GM23248 (cell line): ENCODE data around the gene PTGES3. TPM values are rescaled to one million over a fixed set of nuclear protein-coding genes. Genes with fewer than 3 reads are reported as not detected.
"Not testable (repeated sequence)": the region's sequence is repeated elsewhere in the genome, so short reads cannot be mapped to it uniquely, and the experiment has no call there.

Experiments
- DNase-seq: peaks from one replicate; pipeline ENCODE4 v3.0.0-alpha.2; 2015
- H2AFZ ChIP-seq: fragments of 200-600 bp; sonication (generic); 2 replicates; pipeline ENCODE4 v1.6.1; 2016; ENCODE audit warnings: antibody characterized with exemption
- H3F3A ChIP-seq: fragments of 200-600 bp; sonication (generic); 2 replicates; pipeline ENCODE4 v1.6.1; 2016; ENCODE audit warnings: mild to moderate bottlenecking, antibody characterized with exemption, mixed run types; ENCODE audit not compliant: insufficient read depth
- H3K27ac ChIP-seq: fragments of 200-600 bp; sonication (generic); 2 replicates; pipeline ENCODE4 v1.5.1; 2016; ENCODE audit warnings: mild to moderate bottlenecking
- H3K27me3 ChIP-seq: fragments of 200-600 bp; sonication (generic); replicated peaks from 2 replicates; pipeline ENCODE4 v1.6.1; 2016; ENCODE audit warnings: mild to moderate bottlenecking; ENCODE audit not compliant: insufficient read depth
- H3K36me3 ChIP-seq: fragments of 200-600 bp; sonication (generic); 2 replicates; pipeline ENCODE4 v1.6.1; 2016; ENCODE audit warnings: low read depth, mild to moderate bottlenecking
- H3K4me1 ChIP-seq: fragments of 200-600 bp; sonication (generic); 2 replicates; pipeline ENCODE4 v1.6.1; 2016; ENCODE audit warnings: mild to moderate bottlenecking; ENCODE audit not compliant: insufficient read depth
- H3K4me2 ChIP-seq: fragments of 200-600 bp; sonication (generic); one replicate; pipeline ENCODE4 v1.6.1; 2016; ENCODE audit warnings: mild to moderate bottlenecking; ENCODE audit not compliant: unreplicated experiment
- H3K4me3 ChIP-seq: fragments of 200-600 bp; sonication (generic); 2 replicates; pipeline ENCODE4 v1.5.1; 2016; ENCODE audit warnings: mild to moderate bottlenecking
- H3K79me2 ChIP-seq: fragments of 200-600 bp; sonication (generic); 2 replicates; pipeline ENCODE4 v1.6.1; 2016; ENCODE audit warnings: mild to moderate bottlenecking; ENCODE audit not compliant: insufficient read depth
- H3K9ac ChIP-seq: fragments of 200-600 bp; sonication (generic); 2 replicates; pipeline ENCODE4 v1.6.1; 2016; ENCODE audit warnings: mild to moderate bottlenecking
- H3K9me2 ChIP-seq: fragments of 200-600 bp; sonication (generic); 2 replicates; pipeline ENCODE4 v1.6.1; 2016; ENCODE audit warnings: mixed run types, mild to moderate bottlenecking, moderate library complexity; ENCODE audit not compliant: insufficient read depth
- H3K9me3 ChIP-seq: fragments of 200-600 bp; sonication (generic); one replicate; pipeline ENCODE4 v1.6.1; 2017; ENCODE audit warnings: low read depth
- H4K20me1 ChIP-seq: fragments of 200-600 bp; sonication (generic); 2 replicates; pipeline ENCODE4 v1.6.0; 2016; ENCODE audit not compliant: insufficient read depth
- EZH2 ChIP-seq: fragments of 200-600 bp; sonication (generic); IDR thresholded peaks from 2 replicates; pipeline ENCODE4 v1.6.1; 2018; ENCODE audit warnings: antibody characterized with exemption, mild to moderate bottlenecking; ENCODE audit not compliant: insufficient read depth, poor library complexity, severe bottlenecking
- EZH2phosphoT487 ChIP-seq: fragments of 200-600 bp; sonication (generic); IDR thresholded peaks from 2 replicates; pipeline ENCODE4 v1.6.1; 2018; ENCODE audit warnings: antibody characterized with exemption, moderate library complexity, mild to moderate bottlenecking, low read depth; ENCODE audit not compliant: insufficient read depth
- WGBS, 2 experiments: methylation state at CpG; one replicate each; pipeline ENCODE4 v1.1.6; 2015 to 2017; ENCODE audit warnings: low lambda C conversion rate in 2 of 2, low coverage in 1 of 2; ENCODE audit errors: missing lambda C conversion rate in 2 of 2; 5-methylcytosine and 5-hydroxymethylcytosine counted together
- in situ Hi-C: fragments of 300-500 bp; cut with MboI; formaldehyde crosslinking; loops from 2 replicates; pipeline ENCODE4 v1.15.0; 2020
- polyA plus RNA-seq: library from polyadenylated mRNA; unstranded; fragments of >200 nt; fragmentation: Nextera tagmentation; extraction: Ambion mirVana; gene quantifications from 2 replicates; pipeline ENCODE4 v1.2.1, GENCODE V29; 2016
- total RNA-seq: library from RNA; depleted of rRNA; stranded (reverse); fragments of >200 nt; shearing (Covaris generic); gene quantifications from 2 replicates; pipeline ENCODE4 v1.2.3, GENCODE V29; 2014; rRNA removed

PTGES3 gene
- total RNA-seq = 79.9 and 89.2 TPM in 2 replicates
- 237 and 245 TPM in 2 replicates for polyA plus RNA-seq

- Histone ChIP-seq H3K27me3 (no peaks in the 10 kb centered on the region), H3K36me3 (no peaks in the 10 kb centered on the region), H2AFZ (peak within 1 kb of the TSS; percentile 89), H3K9me3 (no peaks in the 10 kb centered on the region), H3K9ac (peak within 1 kb of the TSS; percentile 97), H3K79me2 (peaks cover 46% of the 10 kb centered on the region), H3K4me2 (peak within 1 kb of the TSS; percentile 94), H3K9me2 (no peaks in the 10 kb centered on the region), H3K27ac (peak within 1 kb of the TSS; percentile 97), H3K4me1 (peaks cover 18% of the 10 kb centered on the region), H4K20me1 (peaks cover 3% of the 10 kb centered on the region; the same call in 1 of the 2 replicates), H3F3A (peaks cover 23% of the 10 kb centered on the region), H3K4me3 (peak within 1 kb of the TSS; percentile 98)
- in situ Hi-C loops = no loop called here
- peak; percentile 100 for DNase-seq
- no peak for TF ChIP-seq EZH2
- WGBS, 2 experiments = 0 to 2% methylated on average over 51 to 63 of the region's 64 CpGs
Measured at GRCh38 chr12:56688129-56688845, at the start of gene PTGES3. TSS of gene PTGES3 (minus strand) at chr12:56688284. CDS start at chr12:56687999, 285 bp downstream.

GRCh38 chr12:56728139-56728861 lies 40.2 kb upstream of the PTGES3 start:
- Histone ChIP-seq H3K4me1 (peaks cover 7% of the 10 kb centered on the region), H3K27me3 (no peaks in the 10 kb centered on the region), H3K9me3 (no peaks in the 10 kb centered on the region), H2AFZ (no peak overlapping the region), H3K4me3 (no peak overlapping the region), H3K79me2 (peaks cover 18% of the 10 kb centered on the region), H3F3A (peaks cover 15% of the 10 kb centered on the region), H3K36me3 (peaks cover 4% of the 10 kb centered on the region), H4K20me1 (peaks cover 6% of the 10 kb centered on the region; the same call in 1 of the 2 replicates), H3K4me2 (no peak overlapping the region), H3K9me2 (no peaks in the 10 kb centered on the region), H3K9ac (no peak overlapping the region), H3K27ac (no peak overlapping the region)
- TF ChIP-seq EZH2phosphoT487 (no peak), EZH2 (no peak)
- WGBS, 2 experiments = 97 to 98% methylated on average over 11 of the region's 11 CpGs
- no peak for DNase-seq
- in situ Hi-C loops = no loop called here

- peak overlapping the region; percentile 90 for H2AFZ ChIP-seq
- peak overlapping the region; percentile 85 for H3K4me2 ChIP-seq
- WGBS, 2 experiments = 86% methylated on average over 15 of the region's 15 CpGs
- H3K9ac ChIP-seq = peak overlapping the region; percentile 99
- H3K4me3 ChIP-seq = peak overlapping the region; percentile 95
- H3K9me3 ChIP-seq, H3K27me3 ChIP-seq, in situ Hi-C loops, H3K9me2 ChIP-seq, DNase-seq: not testable (repeated sequence)
- peaks cover 35% of the 10 kb centered on the region for H3F3A ChIP-seq
- H3K36me3 ChIP-seq = peaks cover 16% of the 10 kb centered on the region
- peaks cover 28% of the 10 kb centered on the region for H3K4me1 ChIP-seq
- H3K27ac ChIP-seq = peak overlapping the region; percentile 90
- H4K20me1 ChIP-seq = peaks cover 25% of the 10 kb centered on the region
- peaks cover 39% of the 10 kb centered on the region for H3K79me2 ChIP-seq
Measured at GRCh38 chr12:56726196-56726675, 38.2 kb upstream of the PTGES3 start.

GRCh38 chr12:56725723-56726102 lies 37.6 kb upstream of the PTGES3 start:
- H3K79me2 ChIP-seq = peaks cover 44% of the 10 kb centered on the region
- peaks cover 25% of the 10 kb centered on the region for H4K20me1 ChIP-seq
- no peaks in the 10 kb centered on the region for H3K9me2 ChIP-seq
- in situ Hi-C loops = no loop called here
- peaks cover 16% of the 10 kb centered on the region for H3K36me3 ChIP-seq
- no peaks in the 10 kb centered on the region for H3K27me3 ChIP-seq
- H3K4me2 ChIP-seq = peak overlapping the region; percentile 85
- peak overlapping the region; percentile 95 for H3K4me3 ChIP-seq
- H3K27ac ChIP-seq = peak overlapping the region; percentile 90
- peaks cover 32% of the 10 kb centered on the region for H3K4me1 ChIP-seq
- no peaks in the 10 kb centered on the region for H3K9me3 ChIP-seq
- peak overlapping the region; percentile 90 for H2AFZ ChIP-seq
- peak overlapping the region; percentile 99 for H3K9ac ChIP-seq
- WGBS, 2 experiments = 7 to 10% methylated on average over 7 of the region's 7 CpGs
- peak; percentile 34 for DNase-seq
- no peak for TF ChIP-seq EZH2phosphoT487
- no peak for TF ChIP-seq EZH2
- H3F3A ChIP-seq = peaks cover 35% of the 10 kb centered on the region
